GM12878 (cell line): ENCODE results near the gene CR1L. TPM values are rescaled to one million over a fixed set of nuclear protein-coding genes. Genes with fewer than 3 reads are reported as not detected.

Experiments
- ATAC-seq: fragments of 200-7000 bp; cut with Tn5 transposase; 3 replicates; pipeline ENCODE4 v1.9.1; 2020; ENCODE audit warnings: mild to moderate bottlenecking, moderate library complexity
- BruUV-seq: library from RNA; stranded (reverse); fragments of 400-500 nt; replicated peaks from 2 replicates; lab custom pipeline; 2021; lab: Mats Ljungman, UMichigan
- CTCF ChIA-PET: fragments of 300-600 bp; sonication (Branson Sonifier 250); formaldehyde crosslinking; extraction: SDS; loops from one replicate; lab custom pipeline; 2021; ENCODE audit warnings: inconsistent platforms; lab: Yijun Ruan, JAX
- POLR2A ChIA-PET: fragments of 350-600 bp; formaldehyde crosslinking; extraction: SDS; loops from one replicate; lab custom pipeline; 2021; ENCODE audit warnings: inconsistent platforms; lab: Charles Lee
- RAD21 ChIA-PET: fragments of 300-600 bp; sonication (Branson Sonifier 250); formaldehyde crosslinking; loops from one replicate; lab custom pipeline; 2023; ENCODE audit warnings: antibody characterized with exemption; ENCODE audit not compliant: unreplicated experiment; lab: Charles Lee
- SMC1A ChIA-PET: fragments of 300-600 bp; sonication (Branson Sonifier 250); formaldehyde crosslinking; loops from one replicate; lab custom pipeline; 2023; ENCODE audit not compliant: unreplicated experiment, uncharacterized antibody; lab: Charles Lee
- DNase-seq: peaks from one replicate; pipeline ENCODE4 v3.0.0-alpha.2; 2011; ENCODE audit warnings: low read depth, low spot score
- FAIRE-seq: peaks from 3 replicates; lab custom pipeline; 2011; peaks lifted over from hg19 to GRCh38; lab: Jason Lieb, UNC
- H2AFZ ChIP-seq: 2 replicates; pipeline ENCODE4 v1.6.0; 2011; ENCODE audit warnings: low read depth, low read length, control low read depth; ENCODE audit not compliant: control insufficient read depth
- H3K27ac ChIP-seq: 2 replicates; pipeline ENCODE4 v1.5.1; 2011; ENCODE audit warnings: control low read depth; ENCODE audit not compliant: control insufficient read depth, insufficient read depth
- H3K27me3 ChIP-seq, 2 experiments: replicated peaks in 1 of 2; 2 replicates each; pipeline versions ENCODE4 v1.6.0 to v1.6.1; 2011; ENCODE audit warnings: low read length in 1 of 2; ENCODE audit not compliant: control insufficient read depth in 2 of 2, insufficient read depth in 2 of 2
- H3K36me3 ChIP-seq, 2 experiments: 2 replicates each; pipeline ENCODE4 v1.5.1; 2011; ENCODE audit warnings: low read length in 1 of 2; ENCODE audit not compliant: control insufficient read depth in 2 of 2, insufficient read depth in 2 of 2
- H3K4me1 ChIP-seq: 2 replicates; pipeline ENCODE4 v1.6.1; 2011; ENCODE audit warnings: mild to moderate bottlenecking, low read length, moderate library complexity, mixed read lengths; ENCODE audit not compliant: control insufficient read depth, insufficient read depth
- H3K4me2 ChIP-seq: 2 replicates; pipeline ENCODE4 v1.6.0; 2011; ENCODE audit warnings: control low read depth; ENCODE audit not compliant: control insufficient read depth, insufficient read depth
- H3K4me3 ChIP-seq: fragments of 200-600 bp; sonication (generic); 2 replicates; pipeline ENCODE4 v1.5.1; 2016
- H3K79me2 ChIP-seq: 2 replicates; pipeline ENCODE4 v1.6.0; 2011; ENCODE audit warnings: low read length; ENCODE audit not compliant: control insufficient read depth, insufficient read depth
- H3K9ac ChIP-seq: 2 replicates; pipeline ENCODE4 v1.8.0; 2011; ENCODE audit warnings: low read length, control low read depth, mixed read lengths; ENCODE audit not compliant: control insufficient read depth, insufficient read depth
- H3K9me3 ChIP-seq: replicated peaks from 3 replicates; pipeline ENCODE4 v1.5.1; 2011; ENCODE audit warnings: mild to moderate bottlenecking, low read length; ENCODE audit not compliant: control insufficient read depth, insufficient read depth
- H4K20me1 ChIP-seq: 2 replicates; pipeline ENCODE4 v1.6.0; 2011; ENCODE audit not compliant: control insufficient read depth, insufficient read depth
- EZH2 ChIP-seq: IDR thresholded peaks from 2 replicates; pipeline ENCODE4 v1.6.1; 2012; ENCODE audit warnings: low read depth, mild to moderate bottlenecking, control low read depth, inconsistent platforms, low read length, borderline replicate concordance; ENCODE audit not compliant: control insufficient read depth
- FOS ChIP-seq: IDR thresholded peaks from 3 replicates; pipeline ENCODE4 v1.6.1; 2011; ENCODE audit warnings: borderline replicate concordance; ENCODE audit not compliant: insufficient read length; ENCODE audit errors: extremely low read depth
- SMAD1 ChIP-seq: fragments of 450-650 bp; IDR thresholded peaks from 2 replicates; pipeline ENCODE4 v1.6.1; 2018; ENCODE audit warnings: mild to moderate bottlenecking, low read depth; ENCODE audit not compliant: partially characterized antibody
- SPI1 ChIP-seq: IDR thresholded peaks from 2 replicates; pipeline ENCODE4 v1.6.1; 2011; ENCODE audit warnings: low read depth, mild to moderate bottlenecking, low read length, moderate library complexity, borderline replicate concordance; ENCODE audit not compliant: insufficient read depth
- SREBF1 ChIP-seq: IDR thresholded peaks from 2 replicates; pipeline ENCODE4 v1.6.1; 2012; ENCODE audit warnings: mild to moderate bottlenecking, low read length
- SRF ChIP-seq, 2 experiments: IDR thresholded peaks; 2 replicates each; pipeline ENCODE4 v1.6.1; 2011; ENCODE audit warnings: low read depth in 2 of 2, low read length in 2 of 2, mild to moderate bottlenecking in 1 of 2, moderate library complexity in 1 of 2
- ZZZ3 ChIP-seq: IDR thresholded peaks from 2 replicates; pipeline ENCODE4 v1.6.1; 2011; ENCODE audit warnings: low read depth; ENCODE audit not compliant: control insufficient read depth, insufficient read length
- WGBS: methylation state at CpG from one replicate; pipeline ENCODE4 v1.1.6; 2016; ENCODE audit warnings: low lambda C conversion rate; ENCODE audit not compliant: insufficient replicate concordance, insufficient coverage; ENCODE audit errors: missing lambda C conversion rate; 5-methylcytosine and 5-hydroxymethylcytosine counted together
- in situ Hi-C: fragments of 300-500 bp; cut with MboI; formaldehyde crosslinking; loops from 9 replicates; pipeline ENCODE4 v1.14.3; 2018; ENCODE audit warnings: mixed read lengths
- intact Hi-C: fragments of 100-400 bp; cut with micrococcal nuclease; formaldehyde crosslinking; loops from one replicate; pipeline ENCODE4 v1.14.2; 2022; ENCODE audit not compliant: unreplicated experiment
- polyA plus RNA-seq, 11 experiments: library from polyadenylated mRNA; depleted of rRNA in 4 of 11; unstranded in 6 of 11; stranded (reverse) in 5 of 11; fragments of >200 nt; fragmentation: Nextera tagmentation in 4 of 11; fragmentation: Illumina TruSeq in 1 of 11; extraction: Ambion mirVana in 4 of 11; extraction: Trizol in 1 of 11; gene quantifications; 1 replicate in 1 of 11; 2 replicates in 10 of 11; pipeline versions ENCODE4 v1.2.1 to v1.2.3, GENCODE V29; 2011 to 2016; ENCODE audit warnings: inconsistent platforms in 2 of 11, missing spikeins in 2 of 11, low read depth in 1 of 11
- total RNA-seq, 4 experiments: library from RNA; depleted of rRNA in 3 of 4; stranded (reverse); fragments of >200 nt in 3 of 4; fragmentation: Illumina TruSeq in 1 of 4; extraction: Trizol in 1 of 4; gene quantifications; 2 replicates each; pipeline versions ENCODE4 v1.2.1 to v1.2.3, GENCODE V29; 2013 to 2021
- TF ChIP-seq, protein P1 (sequence below): fragments of 450-650 bp; IDR thresholded peaks from 2 replicates; pipeline ENCODE4 v1.6.1; 2014; ENCODE audit warnings: mild to moderate bottlenecking
- TF ChIP-seq, protein P2 (sequence below): fragments of 450-650 bp; IDR thresholded peaks from 2 replicates; pipeline ENCODE4 v1.6.1; 2016; ENCODE audit warnings: mild to moderate bottlenecking
- TF ChIP-seq, protein P3 (sequence below): fragments of 150-350 bp; IDR thresholded peaks from 2 replicates; pipeline ENCODE4 v1.6.1; 2016; ENCODE audit warnings: low read depth, low read length

Gene CR1L
- total and polyA plus RNA-seq, 10 of the 15 experiments (the other 5 are each of a cell fraction or from before 2014, with no cell fraction given): 0.11 TPM; not detected in 9

DNA sequence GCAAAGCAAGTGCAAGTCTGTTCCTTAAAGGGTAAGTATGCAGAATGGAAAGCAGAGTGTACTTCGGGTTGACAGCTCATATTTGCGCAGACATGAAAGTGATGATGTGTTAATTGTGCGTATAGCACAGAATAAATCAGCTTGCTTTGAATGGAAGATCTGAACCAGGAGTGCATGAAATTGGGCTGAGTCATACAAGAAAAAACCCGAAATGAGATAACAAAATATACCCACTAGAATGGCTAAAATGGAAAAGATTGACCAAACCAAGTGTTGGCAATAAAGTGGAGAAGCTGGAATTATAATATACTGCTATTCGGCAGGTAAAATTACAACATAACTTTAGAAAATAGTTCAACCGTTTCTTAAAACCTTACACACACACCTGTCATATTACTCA lies 28.5 kb downstream of the CR1L start (continued):
- TF ChIP-seq, protein P1, sequence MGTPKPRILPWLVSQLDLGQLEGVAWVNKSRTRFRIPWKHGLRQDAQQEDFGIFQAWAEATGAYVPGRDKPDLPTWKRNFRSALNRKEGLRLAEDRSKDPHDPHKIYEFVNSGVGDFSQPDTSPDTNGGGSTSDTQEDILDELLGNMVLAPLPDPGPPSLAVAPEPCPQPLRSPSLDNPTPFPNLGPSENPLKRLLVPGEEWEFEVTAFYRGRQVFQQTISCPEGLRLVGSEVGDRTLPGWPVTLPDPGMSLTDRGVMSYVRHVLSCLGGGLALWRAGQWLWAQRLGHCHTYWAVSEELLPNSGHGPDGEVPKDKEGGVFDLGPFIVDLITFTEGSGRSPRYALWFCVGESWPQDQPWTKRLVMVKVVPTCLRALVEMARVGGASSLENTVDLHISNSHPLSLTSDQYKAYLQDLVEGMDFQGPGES: no peak

DNA sequence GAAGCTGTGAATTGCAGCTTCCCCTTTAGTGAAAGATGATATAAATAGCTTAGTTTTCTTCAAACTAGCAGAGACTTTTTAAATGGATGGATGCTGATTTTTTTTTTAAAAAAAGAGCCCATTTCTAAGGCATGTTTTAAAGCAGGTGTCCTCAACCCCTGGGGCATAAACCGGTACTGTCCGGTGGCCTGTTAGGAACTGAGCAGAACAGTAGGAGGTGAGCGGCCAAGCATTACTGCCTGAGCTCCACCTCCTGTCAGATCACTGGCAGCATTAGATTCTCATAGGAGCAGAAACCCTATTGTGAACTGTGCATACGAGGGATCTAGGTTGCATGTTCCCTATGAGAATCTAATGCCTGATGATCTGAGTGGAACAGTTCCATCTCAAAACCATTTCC lies 31.2 kb downstream of the CR1L start:
- DNase-seq (no peak), ATAC-seq (no peak), FAIRE-seq (no peak)
- no peak overlapping the region for H3K4me2 ChIP-seq
- 23% methylated on average over 4 of the region's 4 CpGs for WGBS
- H3K79me2 ChIP-seq: no peaks in the 10 kb centered on the region
- ChIA-PET RAD21 (no interaction called here), POLR2A (no interaction called here), SMC1A (interaction anchor here (1.0 to 1.3 kb wide), 2 partner anchors 9 to 97 kb away, joined by 3 to 4 read pairs; no protein-coding TSS in a partner anchor), CTCF (interaction anchor here (0.6 to 1.0 kb wide), 3 partner anchors 15 to 1359 kb away, joined by 3 to 4 read pairs (median 3); no protein-coding TSS in a partner anchor)
- H3K27ac ChIP-seq: no peak overlapping the region
- no peaks in the 10 kb centered on the region for H3K36me3 ChIP-seq
- in situ Hi-C loops (no loop called here), intact Hi-C loops (loop anchor here (10.0 kb wide), 1 partner anchor 101 kb away; no protein-coding TSS in a partner anchor)
- no peaks in the 10 kb centered on the region for H4K20me1 ChIP-seq
- H3K27me3 ChIP-seq: no peaks in the 10 kb centered on the region
- no peaks in the 10 kb centered on the region for H3K4me1 ChIP-seq
- H2AFZ ChIP-seq: no peak overlapping the region
- H3K9me3 ChIP-seq: no peaks in the 10 kb centered on the region
- H3K9ac ChIP-seq: no peak overlapping the region
- H3K4me3 ChIP-seq: no peak overlapping the region
- BruUV-seq: no TSS peak
- TF ChIP-seq, protein P2, sequence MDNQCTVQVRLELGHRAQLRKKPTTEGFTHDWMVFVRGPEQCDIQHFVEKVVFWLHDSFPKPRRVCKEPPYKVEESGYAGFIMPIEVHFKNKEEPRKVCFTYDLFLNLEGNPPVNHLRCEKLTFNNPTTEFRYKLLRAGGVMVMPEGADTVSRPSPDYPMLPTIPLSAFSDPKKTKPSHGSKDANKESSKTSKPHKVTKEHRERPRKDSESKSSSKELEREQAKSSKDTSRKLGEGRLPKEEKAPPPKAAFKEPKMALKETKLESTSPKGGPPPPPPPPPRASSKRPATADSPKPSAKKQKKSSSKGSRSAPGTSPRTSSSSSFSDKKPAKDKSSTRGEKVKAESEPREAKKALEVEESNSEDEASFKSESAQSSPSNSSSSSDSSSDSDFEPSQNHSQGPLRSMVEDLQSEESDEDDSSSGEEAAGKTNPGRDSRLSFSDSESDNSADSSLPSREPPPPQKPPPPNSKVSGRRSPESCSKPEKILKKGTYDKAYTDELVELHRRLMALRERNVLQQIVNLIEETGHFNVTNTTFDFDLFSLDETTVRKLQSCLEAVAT: no peak
- TF ChIP-seq ZZZ3: no peak
- TF ChIP-seq SMAD1: no peak
- TF ChIP-seq, protein P3, sequence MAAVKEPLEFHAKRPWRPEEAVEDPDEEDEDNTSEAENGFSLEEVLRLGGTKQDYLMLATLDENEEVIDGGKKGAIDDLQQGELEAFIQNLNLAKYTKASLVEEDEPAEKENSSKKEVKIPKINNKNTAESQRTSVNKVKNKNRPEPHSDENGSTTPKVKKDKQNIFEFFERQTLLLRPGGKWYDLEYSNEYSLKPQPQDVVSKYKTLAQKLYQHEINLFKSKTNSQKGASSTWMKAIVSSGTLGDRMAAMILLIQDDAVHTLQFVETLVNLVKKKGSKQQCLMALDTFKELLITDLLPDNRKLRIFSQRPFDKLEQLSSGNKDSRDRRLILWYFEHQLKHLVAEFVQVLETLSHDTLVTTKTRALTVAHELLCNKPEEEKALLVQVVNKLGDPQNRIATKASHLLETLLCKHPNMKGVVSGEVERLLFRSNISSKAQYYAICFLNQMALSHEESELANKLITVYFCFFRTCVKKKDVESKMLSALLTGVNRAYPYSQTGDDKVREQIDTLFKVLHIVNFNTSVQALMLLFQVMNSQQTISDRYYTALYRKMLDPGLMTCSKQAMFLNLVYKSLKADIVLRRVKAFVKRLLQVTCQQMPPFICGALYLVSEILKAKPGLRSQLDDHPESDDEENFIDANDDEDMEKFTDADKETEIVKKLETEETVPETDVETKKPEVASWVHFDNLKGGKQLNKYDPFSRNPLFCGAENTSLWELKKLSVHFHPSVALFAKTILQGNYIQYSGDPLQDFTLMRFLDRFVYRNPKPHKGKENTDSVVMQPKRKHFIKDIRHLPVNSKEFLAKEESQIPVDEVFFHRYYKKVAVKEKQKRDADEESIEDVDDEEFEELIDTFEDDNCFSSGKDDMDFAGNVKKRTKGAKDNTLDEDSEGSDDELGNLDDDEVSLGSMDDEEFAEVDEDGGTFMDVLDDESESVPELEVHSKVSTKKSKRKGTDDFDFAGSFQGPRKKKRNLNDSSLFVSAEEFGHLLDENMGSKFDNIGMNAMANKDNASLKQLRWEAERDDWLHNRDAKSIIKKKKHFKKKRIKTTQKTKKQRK: no peak
- TF ChIP-seq SRF (IDR thresholded peaks at IDR 0.05; ENCODE audit: low read depth in 2 of 2, low read length in 2 of 2): no peak
- no peak for TF ChIP-seq FOS
- TF ChIP-seq EZH2: no peak
- TF ChIP-seq SREBF1: no peak
- no peak for TF ChIP-seq SPI1
